GM23248 (cell line): ENCODE results near the gene EPHA1. TPM values are rescaled to one million over a fixed set of nuclear protein-coding genes. Genes with fewer than 3 reads are reported as not detected.

Source experiments
- DNase-seq: peaks from one replicate; pipeline ENCODE4 v3.0.0-alpha.2; 2015
- H2AFZ ChIP-seq: fragments of 200-600 bp; sonication (generic); 2 replicates; pipeline ENCODE4 v1.6.1; 2016; ENCODE audit warnings: antibody characterized with exemption
- H3F3A ChIP-seq: fragments of 200-600 bp; sonication (generic); 2 replicates; pipeline ENCODE4 v1.6.1; 2016; ENCODE audit warnings: mild to moderate bottlenecking, antibody characterized with exemption, mixed run types; ENCODE audit not compliant: insufficient read depth
- H3K27ac ChIP-seq: fragments of 200-600 bp; sonication (generic); 2 replicates; pipeline ENCODE4 v1.5.1; 2016; ENCODE audit warnings: mild to moderate bottlenecking
- H3K27me3 ChIP-seq: fragments of 200-600 bp; sonication (generic); replicated peaks from 2 replicates; pipeline ENCODE4 v1.6.1; 2016; ENCODE audit warnings: mild to moderate bottlenecking; ENCODE audit not compliant: insufficient read depth
- H3K36me3 ChIP-seq: fragments of 200-600 bp; sonication (generic); 2 replicates; pipeline ENCODE4 v1.6.1; 2016; ENCODE audit warnings: low read depth, mild to moderate bottlenecking
- H3K4me1 ChIP-seq: fragments of 200-600 bp; sonication (generic); 2 replicates; pipeline ENCODE4 v1.6.1; 2016; ENCODE audit warnings: mild to moderate bottlenecking; ENCODE audit not compliant: insufficient read depth
- H3K4me2 ChIP-seq: fragments of 200-600 bp; sonication (generic); one replicate; pipeline ENCODE4 v1.6.1; 2016; ENCODE audit warnings: mild to moderate bottlenecking; ENCODE audit not compliant: unreplicated experiment
- H3K4me3 ChIP-seq: fragments of 200-600 bp; sonication (generic); 2 replicates; pipeline ENCODE4 v1.5.1; 2016; ENCODE audit warnings: mild to moderate bottlenecking
- H3K79me2 ChIP-seq: fragments of 200-600 bp; sonication (generic); 2 replicates; pipeline ENCODE4 v1.6.1; 2016; ENCODE audit warnings: mild to moderate bottlenecking; ENCODE audit not compliant: insufficient read depth
- H3K9ac ChIP-seq: fragments of 200-600 bp; sonication (generic); 2 replicates; pipeline ENCODE4 v1.6.1; 2016; ENCODE audit warnings: mild to moderate bottlenecking
- H3K9me2 ChIP-seq: fragments of 200-600 bp; sonication (generic); 2 replicates; pipeline ENCODE4 v1.6.1; 2016; ENCODE audit warnings: mixed run types, mild to moderate bottlenecking, moderate library complexity; ENCODE audit not compliant: insufficient read depth
- H3K9me3 ChIP-seq: fragments of 200-600 bp; sonication (generic); one replicate; pipeline ENCODE4 v1.6.1; 2017; ENCODE audit warnings: low read depth
- H4K20me1 ChIP-seq: fragments of 200-600 bp; sonication (generic); 2 replicates; pipeline ENCODE4 v1.6.0; 2016; ENCODE audit not compliant: insufficient read depth
- EZH2 ChIP-seq: fragments of 200-600 bp; sonication (generic); IDR thresholded peaks from 2 replicates; pipeline ENCODE4 v1.6.1; 2018; ENCODE audit warnings: antibody characterized with exemption, mild to moderate bottlenecking; ENCODE audit not compliant: insufficient read depth, poor library complexity, severe bottlenecking
- EZH2phosphoT487 ChIP-seq: fragments of 200-600 bp; sonication (generic); IDR thresholded peaks from 2 replicates; pipeline ENCODE4 v1.6.1; 2018; ENCODE audit warnings: antibody characterized with exemption, moderate library complexity, mild to moderate bottlenecking, low read depth; ENCODE audit not compliant: insufficient read depth
- WGBS, 2 experiments: methylation state at CpG; one replicate each; pipeline ENCODE4 v1.1.6; 2015 to 2017; ENCODE audit warnings: low lambda C conversion rate in 2 of 2, low coverage in 1 of 2; ENCODE audit errors: missing lambda C conversion rate in 2 of 2; 5-methylcytosine and 5-hydroxymethylcytosine counted together
- in situ Hi-C: fragments of 300-500 bp; cut with MboI; formaldehyde crosslinking; loops from 2 replicates; pipeline ENCODE4 v1.15.0; 2020
- polyA plus RNA-seq: library from polyadenylated mRNA; unstranded; fragments of >200 nt; fragmentation: Nextera tagmentation; extraction: Ambion mirVana; gene quantifications from 2 replicates; pipeline ENCODE4 v1.2.1, GENCODE V29; 2016
- total RNA-seq: library from RNA; depleted of rRNA; stranded (reverse); fragments of >200 nt; shearing (Covaris generic); gene quantifications from 2 replicates; pipeline ENCODE4 v1.2.3, GENCODE V29; 2014

Gene EPHA1
- total and polyA plus RNA-seq, 2 experiments from 2014 or later = 0.83 TPM; not detected in 1

- peaks cover 3% of the 10 kb centered on the region; the same call in 1 of the 2 replicates for H3F3A ChIP-seq
- H3K4me3 ChIP-seq = no peak overlapping the region
- H3K4me2 ChIP-seq = peak overlapping the region; percentile 67
- no peak overlapping the region for H3K9ac ChIP-seq
- peak; percentile 67 for DNase-seq
- H3K27me3 ChIP-seq = no peaks in the 10 kb centered on the region
- no peak overlapping the region for H3K27ac ChIP-seq
- H3K79me2 ChIP-seq = no peaks in the 10 kb centered on the region
- H3K36me3 ChIP-seq = no peaks in the 10 kb centered on the region
- H2AFZ ChIP-seq = peak overlapping the region; percentile 59; the same call in 1 of the 2 replicates
- 9 to 11% methylated on average over 6 of the region's 6 CpGs for WGBS, 2 experiments
- no peaks in the 10 kb centered on the region for H4K20me1 ChIP-seq
- in situ Hi-C loops = no loop called here
- H3K4me1 ChIP-seq = peaks cover 21% of the 10 kb centered on the region
- no peaks in the 10 kb centered on the region for H3K9me3 ChIP-seq
- TF ChIP-seq EZH2 (no peak), EZH2phosphoT487 (no peak)
- no peaks in the 10 kb centered on the region for H3K9me2 ChIP-seq
These were observed 1.9 kb upstream of the EPHA1 start for GRCh38 chr7:143410521-143411004.

DNA sequence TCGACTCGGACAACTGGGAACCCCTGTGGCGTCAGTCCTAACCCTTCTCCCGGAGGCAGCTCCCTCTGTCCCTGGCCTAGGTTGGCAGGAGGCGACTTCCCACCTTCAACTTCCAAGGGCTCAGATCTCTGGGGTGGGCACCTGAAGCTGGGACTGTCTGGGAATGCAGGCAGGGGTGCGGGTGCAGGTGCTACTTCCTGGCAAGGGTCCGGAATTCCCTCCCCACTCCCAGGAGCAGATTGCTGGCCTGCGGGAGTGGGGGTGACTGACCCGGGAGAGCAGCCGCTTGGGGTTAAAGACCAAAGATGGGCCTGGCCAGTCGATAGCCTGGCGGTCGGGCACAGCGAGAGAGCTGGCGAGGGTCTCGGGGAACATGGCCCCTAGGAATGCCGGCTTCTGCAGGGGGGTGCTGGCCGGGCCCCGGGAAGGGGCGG is 387 bp downstream of the EPHA1 start:
- no peak for DNase-seq
- Histone ChIP-seq H3K9ac (no peak overlapping the region), H3K4me3 (no peak overlapping the region), H3K4me1 (peaks cover 24% of the 10 kb centered on the region), H3K79me2 (no peaks in the 10 kb centered on the region), H3K27ac (no peak overlapping the region), H3K9me3 (no peaks in the 10 kb centered on the region), H3K36me3 (no peaks in the 10 kb centered on the region), H4K20me1 (no peaks in the 10 kb centered on the region), H2AFZ (no peak overlapping the region), H3K9me2 (no peaks in the 10 kb centered on the region), H3K4me2 (no peak overlapping the region), H3K27me3 (no peaks in the 10 kb centered on the region), H3F3A (0 out of 2 replicates have a peak, but pooled peaks cover 3% of the 10 kb centered on the region)
- 71 to 78% methylated on average over 17 to 20 of the region's 20 CpGs for WGBS, 2 experiments
- no peak for TF ChIP-seq EZH2
- TF ChIP-seq EZH2phosphoT487 = no peak
- in situ Hi-C loops = no loop called here

GRCh38 chr7:143407287-143408251 is 1.1 kb downstream of the EPHA1 start:
- 89 to 91% methylated on average over 13 of the region's 13 CpGs for WGBS, 2 experiments
- Histone ChIP-seq H4K20me1 (no peaks in the 10 kb centered on the region), H3K9me3 (no peaks in the 10 kb centered on the region), H3K4me3 (no peak overlapping the region), H3F3A (0 out of 2 replicates have a peak, but pooled peaks cover 3% of the 10 kb centered on the region), H3K4me2 (no peak overlapping the region), H3K79me2 (no peaks in the 10 kb centered on the region), H3K9me2 (no peaks in the 10 kb centered on the region), H3K27me3 (no peaks in the 10 kb centered on the region), H3K9ac (no peak overlapping the region), H2AFZ (peak overlapping the region; percentile 57; the same call in 1 of the 2 replicates), H3K4me1 (peaks cover 24% of the 10 kb centered on the region), H3K36me3 (no peaks in the 10 kb centered on the region), H3K27ac (no peak overlapping the region)
- TF ChIP-seq EZH2phosphoT487 = no peak
- TF ChIP-seq EZH2 = no peak
- DNase-seq = no peak
- in situ Hi-C loops = no loop called here

GRCh38 chr7:143406002-143406357 is 2.7 kb downstream of the EPHA1 start:
- WGBS, 2 experiments = 95 to 100% methylated on average over 3 of the region's 3 CpGs
- TF ChIP-seq EZH2phosphoT487 = no peak
- no peak for TF ChIP-seq EZH2
- no peak overlapping the region for H2AFZ ChIP-seq

More at GRCh38 chr7:143406002-143406357, 2.7 kb downstream of the EPHA1 start:
- Histone ChIP-seq H3K9ac (no peak overlapping the region), H3K9me2 (no peaks in the 10 kb centered on the region), H4K20me1 (no peaks in the 10 kb centered on the region), H3K36me3 (no peaks in the 10 kb centered on the region), H3K79me2 (no peaks in the 10 kb centered on the region), H3K27ac (no peak overlapping the region), H3K27me3 (no peaks in the 10 kb centered on the region), H3F3A (no peaks in the 10 kb centered on the region), H3K4me3 (no peak overlapping the region), H3K4me2 (no peak overlapping the region), H3K4me1 (peaks cover 21% of the 10 kb centered on the region), H3K9me3 (no peaks in the 10 kb centered on the region)
- DNase-seq = no peak
- in situ Hi-C loops = no loop called here
